ENCODE measurements around the gene MYO1H. TPM values are rescaled to one million over a fixed set of nuclear protein-coding genes. Genes with fewer than 3 reads are reported as not detected.

The MYO1H gene
- total and polyA plus RNA-seq, 2 of the 8 experiments (the other 6 are each of a cell fraction or from before 2014, with no cell fraction given): 0.03 TPM; not detected in 1

GRCh38 chr12:109475993-109476806 lies 128.5 kb downstream of the MYO1H start:
- Histone ChIP-seq H2BK20ac (ENCODE audit: low read length) (no peak overlapping the region), H3K23me2 (ENCODE audit: low read depth, low read length) (peaks cover 11% of the 10 kb centered on the region), H2BK15ac (ENCODE audit: low read length) (no peak overlapping the region), H3K4me2 (ENCODE audit: insufficient read depth in 1 of 2, low read depth in 2 of 2, low read length in 2 of 2) (peak overlapping the region; percentile 87 to 98), H3K4me3 (ENCODE audit: extremely low read depth in 1 of 4, insufficient read depth in 2 of 4, low read depth in 3 of 4, low read length in 4 of 4) (peak overlapping the region; percentile 92 to 97 (median 94)), H2AK5ac (ENCODE audit: low read depth, low read length) (no peak overlapping the region), H3K9ac (replicated peaks in 1 of 4; ENCODE audit: extremely low read depth in 1 of 4, low read depth in 3 of 4, low read length in 3 of 4) (peak overlapping the region; percentile 70 to 92 (median 90)), H4K5ac (ENCODE audit: insufficient read length, low read depth, low read length) (no peak overlapping the region), H2BK5ac (ENCODE audit: low read depth, low read length) (peak overlapping the region; percentile 92; the same call in 1 of the 2 replicates), H4K8ac (ENCODE audit: extremely low read depth, insufficient read depth, low read length) (peak overlapping the region; percentile 22; the same call in 1 of the 2 replicates), H3K4me1 (replicated peaks in 1 of 4; ENCODE audit: control insufficient read depth in 3 of 4, insufficient read depth in 4 of 4, low read length in 3 of 4) (peaks cover 0 to 10% (median 5%) of the 10 kb centered on the region in 4 experiments; a peak in 4 of 7 replicates), H3K27me3 (replicated peaks in 1 of 4; ENCODE audit: control insufficient read depth in 3 of 4, extremely low read depth in 1 of 4, insufficient read depth in 3 of 4, low read length in 3 of 4) (no peaks in the 10 kb centered on the region), H3K14ac (ENCODE audit: insufficient read length) (no peak overlapping the region), H3K23ac (ENCODE audit: insufficient read length) (no peak overlapping the region), H3K27ac (ENCODE audit: low read depth, low read length) (peak overlapping the region; percentile 73; the same call in 1 of the 2 replicates), H2BK120ac (replicated peaks; ENCODE audit: low read depth, low read length) (no peak overlapping the region), H4K20me1 (replicated peaks in 1 of 2; ENCODE audit: control insufficient read depth in 1 of 2, insufficient read depth in 2 of 2, low read length in 2 of 2) (peaks cover 6 to 23% of the 10 kb centered on the region in 2 experiments), H4K91ac (replicated peaks; ENCODE audit: insufficient read length, low read length) (no peak overlapping the region), H3K9me3 (ENCODE audit: insufficient read depth in 2 of 2, low read depth in 1 of 2, low read length in 1 of 2) (no peaks in the 10 kb centered on the region), H3K4ac (replicated peaks; ENCODE audit: insufficient read length, low read depth, low read length) (peak overlapping the region; percentile 58), H3K36me3 (ENCODE audit: control insufficient read depth in 2 of 4, insufficient read depth in 4 of 4, low read length in 3 of 4) (peaks cover 0 to 4% (median 1%) of the 10 kb centered on the region in 4 experiments; a peak in 2 of 8 replicates), H2AFZ (ENCODE audit: low read length) (no peak overlapping the region), H3K79me2 (ENCODE audit: control insufficient read depth in 1 of 2, insufficient read depth in 2 of 2, low read length in 2 of 2) (peaks cover 42 to 73% of the 10 kb centered on the region in 2 experiments), H2BK12ac (ENCODE audit: low read depth, low read length) (peak overlapping the region; percentile 77; the same call in 1 of the 2 replicates), H3K79me1 (ENCODE audit: low read depth, low read length) (peaks cover 14% of the 10 kb centered on the region), H3K56ac (replicated peaks; ENCODE audit: insufficient read length, low read depth, low read length) (peak overlapping the region; percentile 17), H3K18ac (ENCODE audit: extremely low read depth, low read length) (0 out of 2 replicates have a peak overlapping the region, but pooled peaks have one; percentile 13)
- ChIA-PET CTCF (ENCODE audit: partially characterized antibody) (interaction anchor here (0.6 to 19.5 kb wide), 6 partner anchors 9 to 89 kb away, joined by 3 to 245 read pairs (median 5); no protein-coding TSS in a partner anchor), POLR2A (ENCODE audit: partially characterized antibody) (interaction anchor here (1.0 to 3.2 kb wide), 6 partner anchors 11 to 48 kb away, joined by 3 to 23 read pairs (median 10); no protein-coding TSS in a partner anchor)
- TF ChIP-seq POLR2A (IDR thresholded peaks at IDR 0.05; ENCODE audit: control extremely low read depth in 1 of 2, low read depth in 2 of 2, low read length in 2 of 2): peak in 1 of 2 experiments; percentile 19; a peak in 1 of 3 replicates
- TF ChIP-seq SIX5 (IDR thresholded peaks at IDR 0.05; ENCODE audit: low read depth, low read length): no peak
- TF ChIP-seq YY1 (IDR thresholded peaks at IDR 0.05; ENCODE audit: low read depth, low read length): peak; percentile 56; the same call in 1 of the 2 replicates
- peak; percentile 64; the same call in 1 of the 2 replicates for TF ChIP-seq POLR2AphosphoS5 (IDR thresholded peaks at IDR 0.05; ENCODE audit: low read depth, low read length)
- TF ChIP-seq CHD1 (IDR thresholded peaks at IDR 0.05; ENCODE audit: low read depth, low read length): no peak
- TF ChIP-seq SIN3A (conservative IDR thresholded peaks at IDR 0.05 in 1 of 2, IDR thresholded peaks at IDR 0.05 in 1 of 2; ENCODE audit: low read depth in 1 of 2, low read length in 2 of 2): peak in 1 of 2 experiments; percentile 5; a peak in 1 of 4 replicates
- peak; percentile 9; the same call in 1 of the 2 replicates for TF ChIP-seq PHF8 (conservative IDR thresholded peaks at IDR 0.05; ENCODE audit: low read depth, low read length)
- no peak for FAIRE-seq
- DNase-seq (ENCODE audit: low read depth in 1 of 2, low spot score in 2 of 2): no peak
- WGBS, 2 experiments (ENCODE audit: extremely low coverage in 1 of 2, insufficient coverage in 1 of 2, insufficient read length in 1 of 2, insufficient replicate concordance in 2 of 2, low coverage in 1 of 2, low lambda C conversion rate in 2 of 2, missing lambda C conversion rate in 1 of 2): 20% methylated on average over 19 of the region's 19 CpGs; no CpG with 5 or more reads in 1 of the 2 experiments
